ENCODE data around the gene FSHB.
"Not testable (repeated sequence)": the region's sequence is repeated elsewhere in the genome, so short reads cannot be mapped to it uniquely, and the experiment has no call there.

FSHB gene

DNA sequence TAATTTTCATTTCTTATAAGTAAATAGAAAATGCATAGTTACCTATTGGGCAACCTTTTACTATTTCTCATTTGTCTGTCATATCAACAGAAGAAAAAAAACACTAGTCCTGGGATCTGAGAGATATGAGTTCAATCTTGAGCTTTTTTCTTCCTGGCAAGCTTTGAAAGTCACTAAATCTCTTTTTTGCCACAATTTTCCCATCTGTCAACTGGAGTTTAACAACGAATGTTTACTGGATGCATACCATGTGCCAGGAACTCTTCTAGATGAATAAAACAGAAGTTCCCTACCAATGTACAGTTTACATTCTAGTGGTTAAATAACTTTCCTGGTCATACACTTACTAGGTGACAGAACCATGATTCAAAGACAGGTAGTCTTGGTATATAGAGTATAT is 31.0 kb downstream of the FSHB start:
- in situ Hi-C loops (cut with MboI; ENCODE audit: low sequenced_read_pairs), result no loop called here

DNA sequence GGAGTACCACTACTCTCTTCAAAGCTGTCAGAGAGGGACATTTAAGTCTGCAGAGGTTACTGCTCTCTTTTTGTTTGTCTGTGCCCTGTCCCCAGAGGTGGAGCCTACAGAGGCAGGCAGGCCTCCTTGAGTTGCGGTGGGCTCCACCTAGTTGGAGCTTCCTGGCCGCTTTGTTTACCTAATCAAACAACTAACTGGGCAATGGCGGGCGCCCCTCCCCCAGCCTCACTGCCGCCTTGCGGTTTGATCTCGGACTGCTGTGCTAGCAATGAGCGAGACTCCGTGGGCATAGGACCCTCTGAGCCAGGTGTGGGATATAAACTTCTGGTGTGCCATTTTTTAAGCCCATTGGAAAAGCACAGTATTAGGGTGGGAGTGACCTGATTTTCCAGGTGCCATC is 37.8 kb downstream of the FSHB start:
- in situ Hi-C loops (cut with MboI; ENCODE audit: low sequenced_read_pairs), result not testable (repeated sequence)

DNA sequence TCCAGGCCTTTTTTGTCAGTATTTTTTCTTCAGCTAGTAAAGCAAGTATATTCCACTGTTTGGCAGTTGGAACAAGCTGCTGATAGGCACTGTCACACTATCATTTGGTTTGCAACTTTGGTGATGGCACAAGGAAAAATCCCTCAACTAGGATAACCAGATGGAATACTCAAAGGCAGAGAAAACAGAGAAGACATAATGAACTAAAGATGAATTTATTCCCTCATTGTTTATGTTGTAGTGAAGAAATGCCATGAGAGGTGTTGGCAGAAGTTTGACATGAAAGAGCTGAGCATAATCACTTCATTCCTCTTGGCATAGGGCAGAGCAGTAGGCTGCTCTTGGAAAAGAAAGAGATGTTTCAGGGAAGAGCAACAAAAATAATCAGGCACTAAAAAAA is 39.9 kb downstream of the FSHB start:
- in situ Hi-C loops (cut with MboI; ENCODE audit: low sequenced_read_pairs), result no loop called here

DNA sequence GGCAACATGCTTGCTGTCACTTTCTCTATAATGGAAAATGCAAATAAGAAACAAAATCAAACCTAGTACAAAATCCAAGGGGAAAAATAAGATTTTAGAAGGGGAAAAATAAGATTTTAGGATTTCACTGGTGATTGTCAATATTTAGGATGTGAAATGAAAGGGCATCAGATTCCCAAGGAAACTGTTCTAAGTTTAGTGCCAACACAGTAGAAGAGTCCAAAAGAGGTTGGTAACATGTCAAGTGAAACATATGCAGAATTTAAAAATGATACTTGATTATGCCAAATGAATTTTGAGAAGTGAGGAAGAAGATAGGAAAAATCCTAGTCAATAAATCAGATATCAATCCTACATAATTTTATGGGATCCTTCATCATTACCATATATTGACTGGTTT is 46.4 kb downstream of the FSHB start:
- in situ Hi-C loops (cut with MboI; ENCODE audit: low sequenced_read_pairs), result no loop called here

DNA sequence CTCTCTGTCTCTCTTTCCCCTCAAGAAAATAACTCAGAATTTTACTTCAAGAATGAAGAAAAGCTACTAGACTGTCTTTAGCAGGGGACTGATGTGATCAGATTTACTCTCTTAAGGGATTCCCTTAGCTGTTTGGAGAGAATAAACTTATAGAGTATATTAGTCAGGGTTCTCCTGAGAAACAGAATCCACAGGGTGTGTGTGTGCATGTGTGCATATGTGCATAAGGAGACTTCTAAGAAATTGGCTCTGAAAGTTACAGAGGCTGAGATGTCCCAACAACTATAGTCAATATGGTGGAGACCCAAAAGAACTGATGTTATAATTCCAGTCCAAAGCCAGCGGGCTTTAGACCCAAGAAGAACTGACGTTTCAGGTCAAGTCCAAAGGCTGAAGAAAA is 49.0 kb downstream of the FSHB start:
- in situ Hi-C loops (cut with MboI; ENCODE audit: low sequenced_read_pairs), result no loop called here

DNA sequence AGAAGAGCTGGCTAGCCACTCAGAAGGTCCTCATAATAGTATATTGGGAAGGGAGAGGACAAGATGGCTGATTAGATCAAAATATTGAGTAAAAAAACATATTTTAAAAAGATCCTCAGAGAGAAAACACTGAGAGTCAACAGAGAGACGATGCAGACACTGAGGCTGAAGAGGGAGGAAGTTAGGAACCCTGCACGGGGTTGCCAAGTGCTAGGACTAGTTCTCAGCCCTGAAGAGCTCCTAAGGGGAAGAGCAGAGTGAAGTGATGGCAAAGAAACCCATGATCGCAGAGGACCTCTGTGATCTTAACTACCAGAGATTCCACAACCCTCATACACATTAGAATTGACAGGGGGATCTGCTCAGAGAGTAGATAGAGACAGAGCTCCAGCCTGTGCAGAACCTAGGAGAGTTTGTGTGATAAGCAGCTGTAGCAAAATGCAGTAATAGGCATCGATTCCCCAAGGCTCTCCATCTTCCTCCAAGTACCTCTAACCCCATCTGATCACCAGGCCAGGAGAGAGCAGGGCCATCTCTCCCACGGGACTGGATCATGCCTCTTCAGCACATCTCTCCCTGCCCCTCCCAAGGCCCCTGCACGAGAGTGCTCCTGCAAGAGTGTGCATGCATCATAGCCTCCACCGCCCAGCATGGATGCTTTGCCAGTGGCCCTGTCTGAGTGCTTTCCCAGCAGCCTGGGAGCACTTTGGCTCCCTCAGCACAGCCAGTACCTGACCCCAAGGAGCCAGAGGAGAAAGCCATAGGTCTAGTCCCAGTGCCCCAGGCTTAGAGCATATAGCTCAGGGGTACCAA is 50.9 kb downstream of the FSHB start:
- in situ Hi-C loops (cut with MboI; ENCODE audit: low sequenced_read_pairs), result no loop called here

DNA sequence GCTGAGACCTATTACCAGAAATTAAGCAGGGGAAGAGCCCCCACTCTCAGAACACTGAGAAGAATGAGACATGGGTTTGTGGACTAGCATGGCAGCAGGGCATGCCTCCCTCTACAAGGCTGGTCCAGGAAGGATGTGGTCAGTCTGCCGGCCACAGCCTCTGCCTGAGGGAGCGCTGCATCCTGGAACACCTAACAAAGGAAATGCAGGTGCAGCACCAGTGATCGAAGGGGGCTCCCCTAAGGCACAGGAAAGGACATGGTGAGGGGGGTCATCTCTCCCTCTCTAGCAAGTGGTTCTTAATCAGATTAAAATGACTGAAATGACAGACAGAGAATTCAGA is 51.4 kb downstream of the FSHB start:
- in situ Hi-C loops (cut with MboI; ENCODE audit: low sequenced_read_pairs), result no loop called here
